ENCODE results near the gene ALKBH1. TPM values are rescaled to one million over a fixed set of nuclear protein-coding genes. Genes with fewer than 3 reads are reported as not detected.

The ALKBH1 gene
- total RNA-seq, 1 donor from 2014 or later = 10.0 TPM

DNA sequence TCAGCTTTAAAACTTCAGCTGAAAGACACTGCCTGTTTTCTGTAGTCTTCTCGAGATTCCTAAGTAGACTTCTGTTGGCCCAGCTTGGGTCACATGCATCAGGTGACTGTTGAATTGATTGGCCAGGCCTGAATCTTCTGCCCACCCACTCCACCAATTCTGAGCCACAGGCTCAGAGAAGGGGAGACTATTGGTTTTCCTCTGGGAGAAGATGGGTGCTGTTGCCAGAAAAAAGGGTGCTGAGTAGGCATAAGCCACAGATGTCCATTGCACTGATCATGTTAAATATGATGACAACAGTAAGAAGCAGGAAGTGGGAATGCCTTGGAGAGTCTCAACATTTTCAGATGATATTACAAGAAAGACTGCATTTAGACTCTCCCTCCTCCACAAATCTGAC lies 84.6 kb downstream of the ALKBH1 start:
- DNase-seq (ENCODE audit: low read depth) = no peak

Other genes with a start within 250 kb of the ALKBH1 start
- gene AHSA1, start 249.9 kb downstream of the ALKBH1 start, total RNA-seq = 95.9 and 179 TPM in 2 replicates
- gene ISM2, start 209.2 kb downstream of the ALKBH1 start, total RNA-seq = 1.3 and 1.7 TPM in 2 replicates
- gene SPTLC2, start 91.4 kb downstream of the ALKBH1 start, total RNA-seq = 67.6 and 149 TPM in 2 replicates
- gene SLIRP, start 80 bp upstream of the ALKBH1 start, total RNA-seq = 75.3 and 279 TPM in 2 replicates
- 57.0 and 58.7 TPM in 2 replicates for gene SNW1, start 53.1 kb upstream of the ALKBH1 start, total RNA-seq
- 3.1 and 8.9 TPM in 2 replicates for gene ADCK1, start 92.1 kb upstream of the ALKBH1 start, total RNA-seq

Data from renal cortical epithelial cell (primary cell).